PC-9 (cell line): ENCODE data around the gene STK40. TPM values are rescaled to one million over a fixed set of nuclear protein-coding genes. Genes with fewer than 3 reads are reported as not detected.

Experiments used
- BruUV-seq: library from RNA; stranded (reverse); fragments of 400-500 nt; replicated peaks from 2 replicates; lab custom pipeline; 2021; lab: Mats Ljungman, UMichigan
- CTCF ChIA-PET: fragments of 300-600 bp; sonication (Branson Sonifier 250); formaldehyde crosslinking; loops from one replicate; lab custom pipeline; 2022; ENCODE audit warnings: antibody characterized with exemption; lab: Charles Lee
- POLR2A ChIA-PET: fragments of 300-600 bp; sonication (Branson Sonifier 250); formaldehyde crosslinking; loops from one replicate; lab custom pipeline; 2022; ENCODE audit warnings: antibody characterized with exemption; ENCODE audit not compliant: unreplicated experiment; lab: Charles Lee
- DNase-seq, 2 experiments: peaks; one replicate each; pipeline versions ENCODE4 v3.0.0 to v3.0.0-alpha.2; 2015 to 2022; ENCODE audit warnings: mixed read lengths in 1 of 2
- H2AFZ ChIP-seq: fragments of 200-600 bp; sonication (generic); 2 replicates; pipeline ENCODE4 v1.8.1; 2017; ENCODE audit warnings: antibody characterized with exemption
- H3F3A ChIP-seq: fragments of 200-600 bp; sonication (generic); 2 replicates; pipeline ENCODE4 v1.8.1; 2017; ENCODE audit warnings: antibody characterized with exemption, mild to moderate bottlenecking, low read depth; ENCODE audit not compliant: insufficient read depth
- H3K27ac ChIP-seq: fragments of 200-600 bp; sonication (generic); 2 replicates; pipeline ENCODE4 v1.6.1; 2016; ENCODE audit warnings: mixed run types
- H3K27me3 ChIP-seq: fragments of 200-600 bp; sonication (generic); 2 replicates; pipeline ENCODE4 v1.6.1; 2016; ENCODE audit warnings: low read depth, mixed run types; ENCODE audit not compliant: insufficient read depth
- H3K36me3 ChIP-seq: fragments of 200-600 bp; sonication (generic); 2 replicates; pipeline ENCODE4 v1.6.1; 2016; ENCODE audit warnings: low read depth, mixed run types
- H3K4me1 ChIP-seq: fragments of 200-600 bp; sonication (generic); replicated peaks from 2 replicates; pipeline ENCODE4 v1.6.1; 2016; ENCODE audit warnings: mixed run types; ENCODE audit not compliant: insufficient read depth
- H3K4me2 ChIP-seq: fragments of 200-600 bp; sonication (generic); 2 replicates; pipeline ENCODE4 v1.6.1; 2017; ENCODE audit warnings: mixed run types
- H3K4me3 ChIP-seq: fragments of 200-600 bp; sonication (generic); 2 replicates; pipeline ENCODE4 v1.6.1; 2016; ENCODE audit warnings: mixed run types
- H3K79me2 ChIP-seq: fragments of 200-600 bp; sonication (generic); 2 replicates; pipeline ENCODE4 v1.6.1; 2017; ENCODE audit warnings: low read depth, mixed run types
- H3K9me2 ChIP-seq: fragments of 200-600 bp; sonication (generic); 2 replicates; pipeline ENCODE4 v1.8.1; 2017; ENCODE audit warnings: mild to moderate bottlenecking; ENCODE audit not compliant: insufficient read depth
- H3K9me3 ChIP-seq: fragments of 200-600 bp; sonication (generic); 2 replicates; pipeline ENCODE4 v1.8.1; 2016; ENCODE audit warnings: low read depth; ENCODE audit not compliant: insufficient read depth
- H4K20me1 ChIP-seq: fragments of 200-600 bp; sonication (generic); 2 replicates; pipeline ENCODE4 v1.8.1; 2017; ENCODE audit not compliant: insufficient read depth
- CTCF ChIP-seq: fragments of 200-600 bp; sonication (generic); conservative IDR thresholded peaks from 2 replicates; pipeline ENCODE4 v1.6.1; 2017; ENCODE audit warnings: mixed run types, antibody characterized with exemption, mild to moderate bottlenecking, moderate library complexity
- EZH2 ChIP-seq: fragments of 200-600 bp; sonication (generic); IDR thresholded peaks from 2 replicates; pipeline ENCODE4 v1.8.0; 2017; ENCODE audit warnings: antibody characterized with exemption, low read depth
- intact Hi-C: fragments of 100-400 bp; cut with micrococcal nuclease; formaldehyde crosslinking; loops from one replicate; pipeline ENCODE4 v1.10.0; 2022; ENCODE audit not compliant: unreplicated experiment
- total RNA-seq: library from RNA; stranded (reverse); gene quantifications from 2 replicates; pipeline ENCODE4 v1.2.3, GENCODE V29; 2021

The STK40 gene
- total RNA-seq, 1 experiment from 2014 or later, result 59.2 TPM

GRCh38 chr1:36350659-36351226, 35.0 kb downstream of the STK40 start:
- Histone ChIP-seq H3K9me2 (no peaks in the 10 kb centered on the region), H3K4me2 (peak overlapping the region; percentile 89), H3K27ac (peak overlapping the region; percentile 97), H3F3A (peaks cover 58% of the 10 kb centered on the region), H3K27me3 (no peaks in the 10 kb centered on the region), H3K79me2 (peaks cover 8% of the 10 kb centered on the region; the same call in 1 of the 2 replicates), H2AFZ (no peak overlapping the region), H3K36me3 (peaks cover 16% of the 10 kb centered on the region), H4K20me1 (no peaks in the 10 kb centered on the region), H3K4me3 (peak overlapping the region; percentile 41; the same call in 1 of the 2 replicates), H3K4me1 (peaks cover 67% of the 10 kb centered on the region), H3K9me3 (no peaks in the 10 kb centered on the region)
- BruUV-seq, result TSS peak; percentile 14
- TF ChIP-seq CTCF, result no peak
- no peak for TF ChIP-seq EZH2
- intact Hi-C loops, result loop anchor here (1.0 to 10.0 kb wide), 6 partner anchors 36 to 1344 kb away; partner anchors contain the start of genes CDCA8 and TRAPPC3
- peak; percentile 89 to 91 for DNase-seq
- ChIA-PET POLR2A (interaction anchor here (0.5 to 1.1 kb wide), 3 partner anchors 51 to 1120 kb away, joined by 3 to 13 read pairs (median 4); no protein-coding TSS in a partner anchor), CTCF (interaction anchor here (0.5 to 2.7 kb wide), 4 partner anchors 8 to 165 kb away, joined by 3 to 14 read pairs (median 7); no protein-coding TSS in a partner anchor)

GRCh38 chr1:36349839-36350238, 35.9 kb downstream of the STK40 start:
- peak in 1 of 2 experiments; percentile 44 for DNase-seq
- Histone ChIP-seq H3K4me3 (no peak overlapping the region), H3K79me2 (peaks cover 8% of the 10 kb centered on the region; the same call in 1 of the 2 replicates), H3F3A (peaks cover 66% of the 10 kb centered on the region), H3K27me3 (no peaks in the 10 kb centered on the region), H4K20me1 (no peaks in the 10 kb centered on the region), H3K9me3 (no peaks in the 10 kb centered on the region), H3K4me1 (peaks cover 64% of the 10 kb centered on the region), H3K4me2 (peak overlapping the region; percentile 89), H3K36me3 (peaks cover 16% of the 10 kb centered on the region), H2AFZ (no peak overlapping the region), H3K9me2 (no peaks in the 10 kb centered on the region), H3K27ac (peak overlapping the region; percentile 97)
- no TSS peak for BruUV-seq
- intact Hi-C loops, result loop anchor here (2.0 to 10.0 kb wide), 3 partner anchors 71 to 1345 kb away; partner anchors contain the start of gene CDCA8
- ChIA-PET CTCF (interaction anchor here (0.9 to 1.3 kb wide), 2 partner anchors 19 to 50 kb away, joined by 3 to 10 read pairs; no protein-coding TSS in a partner anchor), POLR2A (interaction anchor here (0.5 kb wide), 1 partner anchor 1121 kb away, joined by 13 read pairs; no protein-coding TSS in a partner anchor)
- TF ChIP-seq EZH2 (no peak), CTCF (no peak)

DNA sequence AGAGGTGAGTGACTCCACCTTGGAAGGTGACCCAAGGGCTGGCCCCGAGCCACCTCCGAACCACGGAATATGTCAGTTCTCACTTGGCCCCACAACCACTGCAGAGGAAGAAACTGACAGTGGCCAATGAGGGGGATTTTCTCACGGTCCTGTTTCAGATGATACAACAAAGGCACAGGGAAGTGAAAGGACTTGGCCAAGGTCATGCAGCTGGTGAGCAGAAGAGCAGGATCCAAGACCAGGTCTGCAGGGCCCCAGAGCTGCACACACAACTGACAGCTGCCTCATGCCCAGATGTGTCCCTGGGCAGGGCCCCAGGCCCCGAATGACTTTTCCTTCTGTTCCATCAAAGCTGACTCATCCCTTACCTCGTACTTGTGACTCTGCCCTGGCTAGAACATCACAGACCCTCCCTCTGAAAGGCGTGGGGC, 36.5 kb downstream of the STK40 start:
- Histone ChIP-seq H3K4me3 (no peak overlapping the region), H3K9me2 (no peaks in the 10 kb centered on the region), H3K4me2 (peak overlapping the region; percentile 89; the same call in 1 of the 2 replicates), H3K9me3 (no peaks in the 10 kb centered on the region), H3F3A (peaks cover 69% of the 10 kb centered on the region), H4K20me1 (no peaks in the 10 kb centered on the region), H3K4me1 (peaks cover 64% of the 10 kb centered on the region), H3K36me3 (peaks cover 16% of the 10 kb centered on the region), H2AFZ (no peak overlapping the region), H3K79me2 (peaks cover 8% of the 10 kb centered on the region; the same call in 1 of the 2 replicates), H3K27ac (peak overlapping the region; percentile 97; the same call in 1 of the 2 replicates), H3K27me3 (no peaks in the 10 kb centered on the region)
- CTCF ChIA-PET, result interaction anchor here (0.9 kb wide), 1 partner anchor 20 kb away, joined by 3 read pairs; no protein-coding TSS in a partner anchor
- POLR2A ChIA-PET, result no interaction called here
- peak; percentile 54 to 62 for DNase-seq
- no TSS peak for BruUV-seq
- TF ChIP-seq CTCF (no peak), EZH2 (no peak)
- intact Hi-C loops, result no loop called here
